Dermis blood vessel endothelial cell (primary cell): ENCODE results near the gene INPP5J. TPM values are rescaled to one million over a fixed set of nuclear protein-coding genes. Genes with fewer than 3 reads are reported as not detected.

Experiments used
- DNase-seq: peaks from one replicate; pipeline ENCODE4 v3.0.0; 2010
- total RNA-seq: library from RNA; depleted of rRNA; stranded (reverse); fragments of >200 nt; gene quantifications from 2 replicates; pipeline ENCODE4 v1.2.3, GENCODE V29; 2014

The INPP5J gene
- total RNA-seq, 1 donor from 2014 or later: not detected

DNA sequence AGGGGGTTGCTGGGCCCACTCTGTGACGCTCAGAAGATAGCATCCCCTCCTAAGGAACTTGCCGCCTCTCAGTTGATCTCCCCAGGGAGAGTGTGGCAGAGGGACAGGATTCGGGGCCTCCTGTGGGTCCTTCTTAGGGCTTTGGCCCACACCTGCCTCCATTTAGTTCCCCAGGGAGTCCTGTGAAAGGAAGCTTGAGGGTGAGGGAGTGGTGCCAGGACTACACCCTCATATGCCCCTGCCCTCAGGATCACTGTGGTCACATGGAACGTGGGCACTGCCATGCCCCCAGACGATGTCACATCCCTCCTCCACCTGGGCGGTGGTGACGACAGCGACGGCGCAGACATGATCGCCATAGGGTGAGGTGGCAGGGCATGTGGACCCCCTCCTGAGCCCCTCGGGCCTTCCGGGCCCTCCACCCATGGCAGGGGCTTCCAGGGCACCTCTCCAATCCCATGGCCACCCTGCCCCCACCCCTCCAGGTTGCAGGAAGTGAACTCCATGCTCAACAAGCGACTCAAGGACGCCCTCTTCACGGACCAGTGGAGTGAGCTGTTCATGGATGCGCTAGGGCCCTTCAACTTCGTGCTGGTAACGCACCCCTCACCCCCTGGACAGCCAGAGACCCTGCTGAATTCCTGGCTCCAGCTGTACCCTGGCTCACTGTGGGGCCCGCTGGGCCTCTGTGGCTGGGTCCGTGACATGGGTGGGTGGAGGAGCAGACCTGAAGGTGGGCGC, 3.5 kb downstream of the INPP5J start:
- DNase-seq: no peak

DNA sequence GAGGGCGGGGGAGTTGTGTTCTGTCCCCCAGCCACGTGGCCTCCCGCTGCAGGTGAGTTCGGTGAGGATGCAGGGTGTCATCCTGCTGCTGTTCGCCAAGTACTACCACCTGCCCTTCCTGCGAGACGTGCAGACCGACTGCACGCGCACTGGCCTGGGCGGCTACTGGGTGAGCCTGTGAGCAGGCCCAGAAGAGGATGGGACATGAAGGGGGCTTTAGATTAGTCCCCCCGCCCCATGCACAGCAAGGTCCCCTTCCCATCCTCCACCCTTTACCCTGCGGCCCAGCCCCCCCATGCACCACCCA, 4.1 kb downstream of the INPP5J start:
- DNase-seq: no peak

GRCh38 chr22:31127181-31127772, 4.5 kb downstream of the INPP5J start:
- DNase-seq: no peak

DNA sequence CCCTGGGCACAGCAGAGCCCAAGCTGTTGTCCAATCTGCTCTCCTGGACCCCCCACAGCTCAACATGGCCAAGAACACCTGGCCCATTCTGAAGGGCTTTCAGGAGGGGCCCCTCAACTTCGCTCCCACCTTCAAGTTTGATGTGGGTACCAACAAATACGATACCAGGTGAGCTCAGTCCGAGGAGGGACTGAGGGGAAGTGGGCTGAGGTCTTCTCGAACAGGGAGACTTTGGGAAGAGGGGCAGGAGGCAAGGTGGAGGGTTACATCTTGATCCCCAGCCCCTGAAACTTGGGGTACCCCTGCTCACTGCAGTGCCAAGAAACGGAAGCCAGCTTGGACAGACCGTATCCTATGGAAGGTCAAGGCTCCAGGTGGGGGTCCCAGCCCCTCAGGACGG, 5.4 kb downstream of the INPP5J start:
- DNase-seq: no peak

DNA sequence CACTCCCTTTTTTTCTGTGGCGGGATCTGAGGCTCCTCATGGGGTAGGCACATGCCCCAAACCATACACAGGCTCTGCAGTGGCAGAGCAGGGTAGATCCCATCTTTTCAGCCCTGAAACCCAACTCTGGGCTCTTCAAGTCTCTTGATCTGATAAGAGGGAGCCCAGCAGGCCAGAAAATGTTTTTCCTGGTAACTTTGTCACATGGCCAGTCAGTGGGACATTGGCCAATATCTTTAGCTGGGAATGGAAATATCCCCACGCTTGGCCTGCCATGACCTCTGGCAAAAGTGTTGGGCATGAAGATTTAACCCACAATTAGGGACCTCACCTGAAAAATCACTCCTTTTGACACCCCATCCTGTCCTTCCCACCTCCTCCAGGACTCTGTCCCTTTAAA, 8.1 kb downstream of the INPP5J start:
- DNase-seq: no peak

- DNase-seq: no peak
These were observed 11.1 kb downstream of the INPP5J start for GRCh38 chr22:31133911-31134310.

- DNase-seq: no peak
These were observed 11.9 kb downstream of the INPP5J start for GRCh38 chr22:31134688-31135087.

- DNase-seq: no peak
These were observed 12.9 kb downstream of the INPP5J start for GRCh38 chr22:31135706-31136105.

DNA sequence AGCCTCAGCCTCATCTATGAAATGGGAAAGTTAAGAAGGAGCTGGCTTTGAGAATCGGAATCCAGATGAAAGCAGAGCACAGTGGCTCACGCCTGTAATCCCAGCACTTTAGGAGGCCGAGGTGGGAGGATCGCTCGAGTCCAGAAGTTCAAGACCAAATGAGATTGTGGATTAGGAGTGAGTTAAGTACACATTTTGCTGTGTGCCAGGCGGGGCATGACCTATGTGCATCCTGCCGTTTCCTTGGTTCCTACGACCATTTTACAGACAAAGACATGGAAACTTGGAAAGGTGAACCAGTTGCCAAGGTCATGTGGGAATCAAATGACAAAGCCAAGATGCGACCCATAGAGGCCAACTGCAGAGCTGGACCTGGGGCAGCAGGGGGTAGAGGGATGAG, 13.4 kb downstream of the INPP5J start:
- no peak for DNase-seq

- no peak for DNase-seq
These were observed 13.9 kb downstream of the INPP5J start for GRCh38 chr22:31136711-31137110.

DNA sequence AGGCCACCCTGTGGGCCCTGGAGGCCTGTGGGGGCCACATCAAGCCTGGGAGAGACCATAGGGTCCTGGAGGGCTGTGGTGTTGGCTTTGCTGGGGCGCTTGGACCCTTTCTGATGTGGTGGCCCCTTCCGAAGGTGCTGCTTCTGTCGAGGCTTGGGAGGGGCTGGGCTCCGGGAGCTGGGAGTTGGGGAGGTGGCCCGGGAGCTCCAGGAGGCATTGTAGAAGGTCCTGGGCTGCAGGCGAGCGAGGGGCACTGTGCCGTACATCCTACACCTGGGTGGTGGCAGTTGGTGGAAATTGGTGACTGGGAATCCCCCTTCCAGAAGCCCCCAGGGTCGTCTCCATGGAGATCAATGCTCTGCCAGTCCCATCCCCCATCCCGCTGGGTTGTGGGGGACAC, 15.0 kb downstream of the INPP5J start:
- DNase-seq: no peak

DNA sequence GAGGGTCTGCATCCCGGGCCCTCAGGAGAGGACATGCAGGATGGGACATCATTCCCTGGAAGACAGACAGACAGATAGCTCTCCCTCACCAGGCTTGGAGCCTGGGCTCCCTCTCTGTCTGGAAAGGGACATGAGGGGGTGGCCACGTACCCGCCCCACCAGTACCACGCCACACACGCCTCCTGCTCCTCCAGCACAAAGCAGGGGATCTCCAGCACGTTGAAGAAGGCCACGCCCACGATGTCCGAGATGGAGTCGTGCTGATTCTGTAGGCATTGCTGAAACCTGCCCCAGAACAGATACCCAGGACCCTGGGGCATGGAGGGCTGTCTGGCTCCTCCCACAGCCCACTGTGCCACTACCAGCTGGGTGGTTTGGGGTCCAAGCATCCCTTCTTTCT, 15.4 kb downstream of the INPP5J start:
- DNase-seq: no peak

DNA sequence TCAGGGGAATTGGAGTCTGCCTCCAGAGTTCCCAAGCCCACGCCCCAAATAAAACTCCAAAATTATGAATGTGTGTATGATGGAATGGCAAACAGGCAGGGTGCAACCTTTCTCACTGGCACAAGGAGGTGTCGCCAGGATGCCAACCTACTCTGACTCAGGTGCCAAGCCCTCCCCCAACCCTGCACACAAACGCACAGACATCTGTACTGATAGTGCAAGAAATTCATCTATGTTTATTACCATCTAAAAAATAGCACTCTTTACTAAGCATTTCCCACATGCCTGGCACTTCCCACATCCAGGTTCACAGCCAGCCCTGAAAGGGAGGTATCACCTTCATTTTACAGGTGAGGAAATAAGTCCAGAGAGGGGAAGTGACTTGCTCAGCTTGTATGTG, 16.3 kb downstream of the INPP5J start:
- no peak for DNase-seq

- DNase-seq: peak; percentile 29
These were observed 17.3 kb downstream of the INPP5J start, which contains the start of gene PLA2G3 for GRCh38 chr22:31139866-31140716. Gene PLA2G3, minus strand, starts transcription at chr22:31140508. Its CDS starts 154 bp downstream, at chr22:31140354.

- no peak for DNase-seq
These were observed 18.0 kb downstream of the INPP5J start for GRCh38 chr22:31140746-31141145.

- no peak for DNase-seq
These were observed 18.8 kb downstream of the INPP5J start for GRCh38 chr22:31141551-31141950.

GRCh38 chr22:31142285-31142684, 19.5 kb downstream of the INPP5J start:
- DNase-seq: no peak

- DNase-seq: no peak
These were observed 20.3 kb downstream of the INPP5J start for GRCh38 chr22:31143038-31143437.

DNA sequence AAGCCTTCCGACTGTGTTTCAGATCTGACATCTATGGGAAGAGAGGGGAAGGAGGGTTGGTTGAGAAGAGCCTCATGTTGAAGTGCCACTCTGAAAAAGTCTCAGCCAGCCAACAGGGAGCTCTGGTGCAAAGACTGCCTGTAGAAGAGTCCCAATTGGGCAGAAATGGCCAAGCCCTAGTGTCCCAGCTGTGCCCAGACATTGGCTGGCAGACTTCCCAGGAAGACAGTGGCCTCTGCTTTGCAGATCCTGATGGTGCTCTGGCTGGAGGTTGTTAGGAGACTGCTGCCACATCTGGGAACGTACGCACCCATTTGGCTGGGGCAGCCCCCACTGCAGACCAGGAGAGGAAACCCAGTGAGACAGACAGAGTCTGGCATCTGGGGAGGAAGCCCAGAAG, 20.8 kb downstream of the INPP5J start:
- DNase-seq: no peak

GRCh38 chr22:31144223-31144622, 21.5 kb downstream of the INPP5J start:
- DNase-seq: peak; percentile 38

- DNase-seq: peak; percentile 80
These were observed 25.7 kb downstream of the INPP5J start for GRCh38 chr22:31148488-31148887.

DNA sequence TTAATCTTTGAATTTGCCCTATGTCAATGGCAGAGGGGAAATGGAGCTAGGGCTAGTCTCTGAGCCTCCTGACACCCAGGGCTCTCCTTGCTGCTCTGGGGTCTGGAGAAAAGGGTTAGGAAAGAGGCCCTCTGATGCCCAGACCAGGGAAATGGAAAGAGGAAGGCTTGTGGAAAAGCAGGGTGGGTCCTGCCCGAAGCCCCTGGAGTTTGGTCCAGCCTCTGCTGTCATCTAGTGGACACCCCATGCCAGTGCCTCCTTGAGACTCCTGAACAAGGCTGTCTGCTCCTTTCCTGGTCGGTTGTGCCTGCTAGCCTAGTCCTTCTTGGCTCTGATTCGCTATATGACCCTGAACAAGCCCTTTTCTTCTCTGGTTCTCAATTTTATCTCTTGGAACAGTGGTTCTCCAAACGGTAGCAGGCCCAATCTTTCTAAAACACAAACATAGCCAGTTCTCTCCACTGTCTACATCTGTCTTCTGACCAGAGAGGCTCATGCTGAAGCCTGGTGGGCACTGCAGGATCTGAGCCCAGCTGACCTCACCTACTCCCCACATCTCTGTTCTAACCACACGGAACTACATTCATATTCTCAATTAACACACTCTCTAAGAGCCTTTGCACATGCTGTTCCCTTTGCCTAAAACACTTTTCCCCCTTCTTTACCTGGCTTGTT, 26.3 kb downstream of the INPP5J start:
- peak; percentile 91 for DNase-seq

DNA sequence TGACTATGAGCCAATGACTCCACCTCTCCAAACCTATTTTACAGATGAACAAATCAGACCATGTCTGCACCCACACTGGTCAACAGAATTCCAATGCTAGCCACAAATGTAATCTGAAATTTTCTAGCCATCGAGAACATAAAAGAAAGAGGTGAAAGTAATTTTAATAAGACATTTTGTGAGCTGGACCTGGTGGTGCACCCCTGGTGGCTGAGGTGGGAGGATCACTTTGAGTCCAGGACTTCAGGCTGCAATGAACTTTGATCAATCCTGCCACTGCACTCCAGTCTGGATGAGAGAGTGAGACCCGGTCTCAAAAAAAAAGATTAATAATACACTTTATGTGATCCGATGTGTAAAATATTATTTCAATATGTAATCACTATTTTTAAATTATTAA, 27.8 kb downstream of the INPP5J start:
- DNase-seq: peak; percentile 24
